SH-SY5Y (cell line): ENCODE measurements around the gene PRKG1.

ENCODE experiments used
- GATA2 ChIP-seq: IDR thresholded peaks from 2 replicates; pipeline ENCODE4 v1.6.1; 2011; ENCODE audit warnings: mild to moderate bottlenecking, low read depth, low read length
- GATA3 ChIP-seq: IDR thresholded peaks from 2 replicates; pipeline ENCODE4 v1.6.1; 2011; ENCODE audit warnings: low read depth, mild to moderate bottlenecking, low read length, moderate library complexity

DNA sequence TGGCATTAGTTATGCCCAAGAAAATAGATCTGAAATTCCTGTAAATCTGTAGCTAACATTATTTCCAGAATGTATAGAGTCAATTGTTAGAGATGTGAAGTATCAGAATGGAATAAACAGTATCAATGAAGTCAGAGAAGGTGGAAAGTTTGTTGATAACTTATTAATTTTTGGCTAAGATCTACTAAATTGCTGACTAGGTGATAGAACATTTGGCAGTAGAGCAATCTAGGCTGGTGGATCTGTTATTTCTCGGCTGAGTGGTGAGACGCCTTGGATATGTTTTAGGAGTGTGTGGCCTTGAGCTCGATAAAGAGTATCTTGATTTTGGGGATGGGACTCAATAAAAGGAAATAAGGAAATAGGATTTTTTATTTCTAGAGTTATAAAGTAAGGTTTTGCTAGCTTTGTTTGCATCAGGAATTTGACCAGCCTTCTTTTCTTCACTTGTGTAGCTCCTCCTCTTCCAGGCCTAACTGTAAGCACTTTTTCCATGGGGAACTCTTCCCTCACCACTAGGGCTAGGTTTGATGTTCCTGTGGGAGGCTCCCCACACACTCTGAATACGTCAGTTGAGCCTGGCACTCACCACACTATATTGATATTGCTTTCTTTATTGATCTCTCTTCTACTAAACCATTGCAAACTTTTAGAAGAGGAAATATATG is 711.9 kb downstream of the PRKG1 start:
- TF ChIP-seq GATA3 (no peak), GATA2 (no peak)
